Globus pallidus (tissue), 1 donor: Measurements from ENCODE around the gene PTPRH.
"Not testable (repeated sequence)": the region's sequence is repeated elsewhere in the genome, so short reads cannot be mapped to it uniquely, and the experiment has no call there.

Experiments used
- DNase-seq: peaks from one replicate; pipeline ENCODE4 v3.0.0-alpha.2; 2015; ENCODE audit warnings: low spot score

PTPRH gene

GRCh38 chr19:55179606-55180484 is 29.5 kb downstream of the PTPRH start, which contains the start of gene SYT5:
Gene SYT5, minus strand, starts transcription at chr19:55180289. Its CDS starts 1,248 bp downstream, at chr19:55179041.
- DNase-seq = no peak

GRCh38 chr19:55178781-55179599 is 30.3 kb downstream of the PTPRH start:
- peak; percentile 59 for DNase-seq

GRCh38 chr19:55176076-55176475 is 33.2 kb downstream of the PTPRH start:
- DNase-seq = no peak

GRCh38 chr19:55175117-55175867 is 34.0 kb downstream of the PTPRH start:
- DNase-seq = no peak

- no peak for DNase-seq
Measured at GRCh38 chr19:55174425-55175116, 34.7 kb downstream of the PTPRH start.

- DNase-seq = peak; percentile 52
Measured at GRCh38 chr19:55173714-55174409, 35.4 kb downstream of the PTPRH start.

- DNase-seq = no peak
Measured at GRCh38 chr19:55173186-55173713, 36.1 kb downstream of the PTPRH start.

GRCh38 chr19:55172741-55173140 is 36.6 kb downstream of the PTPRH start:
- DNase-seq = no peak

- DNase-seq = not testable (repeated sequence)
Measured at GRCh38 chr19:55172318-55172717, 37.0 kb downstream of the PTPRH start.

GRCh38 chr19:55171440-55171839 is 37.9 kb downstream of the PTPRH start:
- DNase-seq = no peak

- no peak for DNase-seq
Measured at GRCh38 chr19:55169136-55169535, 40.2 kb downstream of the PTPRH start.

GRCh38 chr19:55166530-55167268 is 42.6 kb downstream of the PTPRH start, which contains the start of gene DNAAF3:
Gene DNAAF3, minus strand, starts transcription at chr19:55166613. Its CDS starts 200 bp downstream, at chr19:55166413.
- peak; percentile 95 for DNase-seq

GRCh38 chr19:55165952-55166529 is 43.3 kb downstream of the PTPRH start:
- peak; percentile 74 for DNase-seq

- DNase-seq = no peak
Measured at GRCh38 chr19:55161571-55162322, 47.6 kb downstream of the PTPRH start.

GRCh38 chr19:55160986-55161365 is 48.3 kb downstream of the PTPRH start:
- DNase-seq = no peak

GRCh38 chr19:55160128-55160985 is 48.9 kb downstream of the PTPRH start:
- peak; percentile 41 for DNase-seq

GRCh38 chr19:55158848-55159749 is 50.2 kb downstream of the PTPRH start:
- DNase-seq = no peak
